Aorta (tissue), 4 donors: ENCODE data around the gene ZNF20. TPM values are rescaled to one million over a fixed set of nuclear protein-coding genes. Genes with fewer than 3 reads are reported as not detected.

Experiments used
- polyA plus RNA-seq, 2 donors: library from polyadenylated mRNA; stranded (reverse); fragments of 200-250 nt; gene quantifications; one replicate each; pipeline ENCODE4 v1.2.3, GENCODE V29; 2013
- total RNA-seq, 2 donors: library from RNA; stranded (reverse); fragmentation: NEBNext Ultra II Directional; extraction: Animal tissue kit (Norgen Biotek cat#: 25700); gene quantifications; one replicate each; pipeline ENCODE4 v1.2.1, GENCODE V29; 2021
- donor health status: healthy with polysubstance abuse.
- donor health status: Bipolar disorder and iron deficiency.
- donor health status: DM: no; HTN: no; CAD: no.
- donor health status: DM: yes; HTN: yes; CAD: no.

Gene ZNF20
- total and polyA plus RNA-seq, 4 donors: 1.9 to 6.8 (median 4.5) TPM

Other genes starting within 250 kb of the ZNF20 start
- 10 to 100 TPM; 11.6 to 19.2 TPM for gene ZNF700, start 215.2 kb downstream of the ZNF20 start, total RNA-seq
- gene ZNF700, start 215.2 kb downstream of the ZNF20 start, polyA plus RNA-seq: 10 to 100 TPM in 1 of 2 donors, 1 to 10 TPM in 1; 3.8 to 13.8 TPM
- gene ZNF763, start 175.3 kb downstream of the ZNF20 start, total RNA-seq: 1 to 10 TPM; 1.9 to 5.1 TPM
- 1 to 10 TPM; 3.1 to 3.3 TPM for gene ZNF763, start 175.3 kb downstream of the ZNF20 start, polyA plus RNA-seq
- 1 to 10 TPM; 5.1 to 5.5 TPM for gene ZNF433, start 104.7 kb downstream of the ZNF20 start, total RNA-seq
- 1 to 10 TPM; 4.4 to 5.8 TPM for gene ZNF433, start 104.7 kb downstream of the ZNF20 start, polyA plus RNA-seq
- gene ZNF878, start 87.4 kb downstream of the ZNF20 start, total RNA-seq: under 1 TPM in 1 of 2 donors, not detected in 1; 0.45 TPM
- gene ZNF878, start 87.4 kb downstream of the ZNF20 start, polyA plus RNA-seq: not detected
- 10 to 100 TPM in 1 of 2 donors, 1 to 10 TPM in 1; 7.8 to 14.3 TPM for gene ZNF844, start 75.6 kb downstream of the ZNF20 start, total RNA-seq
- gene ZNF844, start 75.6 kb downstream of the ZNF20 start, polyA plus RNA-seq: 1 to 10 TPM; 2.3 to 3.9 TPM
- 10 to 100 TPM in 1 of 2 donors, 1 to 10 TPM in 1; 5.1 to 11.0 TPM for gene ZNF625, start 16.4 kb upstream of the ZNF20 start, total RNA-seq
- gene ZNF625, start 16.4 kb upstream of the ZNF20 start, polyA plus RNA-seq: 1 to 10 TPM; 2.3 to 2.4 TPM
- gene ZNF136, start 22.7 kb upstream of the ZNF20 start, total RNA-seq: 10 to 100 TPM; 11.4 to 14.1 TPM
- gene ZNF136, start 22.7 kb upstream of the ZNF20 start, polyA plus RNA-seq: 1 to 10 TPM; 3.3 to 4.6 TPM
- 10 to 100 TPM; 13.9 to 19.9 TPM for gene ZNF44, start 154.5 kb upstream of the ZNF20 start, total RNA-seq
- 1 to 10 TPM; 5.4 to 9.7 TPM for gene ZNF44, start 154.5 kb upstream of the ZNF20 start, polyA plus RNA-seq
- 1 to 10 TPM; 2.5 to 5.4 TPM for gene ZNF563, start 193.3 kb upstream of the ZNF20 start, total RNA-seq
- gene ZNF563, start 193.3 kb upstream of the ZNF20 start, polyA plus RNA-seq: 1 to 10 TPM; 1.9 to 2.3 TPM
- 1 to 10 TPM; 3.6 to 4.5 TPM for gene ZNF442, start 225.3 kb upstream of the ZNF20 start, total RNA-seq
- 1 to 10 TPM in 1 of 2 donors, under 1 TPM in 1; 0.67 to 2.1 TPM for gene ZNF442, start 225.3 kb upstream of the ZNF20 start, polyA plus RNA-seq